HPDE6-E6E7 (cell line): ENCODE measurements around the gene EME2.
"Not testable (repeated sequence)": the region's sequence is repeated elsewhere in the genome, so short reads cannot be mapped to it uniquely, and the experiment has no call there.

ENCODE experiments used
- DNase-seq: peaks from one replicate; pipeline ENCODE4 v3.0.0; 2011; ENCODE audit warnings: missing footprints; ENCODE audit errors: extremely low spot score

Gene EME2

GRCh38 chr16:1791256-1791942 is 18.8 kb downstream of the EME2 start:
- no peak for DNase-seq

DNA sequence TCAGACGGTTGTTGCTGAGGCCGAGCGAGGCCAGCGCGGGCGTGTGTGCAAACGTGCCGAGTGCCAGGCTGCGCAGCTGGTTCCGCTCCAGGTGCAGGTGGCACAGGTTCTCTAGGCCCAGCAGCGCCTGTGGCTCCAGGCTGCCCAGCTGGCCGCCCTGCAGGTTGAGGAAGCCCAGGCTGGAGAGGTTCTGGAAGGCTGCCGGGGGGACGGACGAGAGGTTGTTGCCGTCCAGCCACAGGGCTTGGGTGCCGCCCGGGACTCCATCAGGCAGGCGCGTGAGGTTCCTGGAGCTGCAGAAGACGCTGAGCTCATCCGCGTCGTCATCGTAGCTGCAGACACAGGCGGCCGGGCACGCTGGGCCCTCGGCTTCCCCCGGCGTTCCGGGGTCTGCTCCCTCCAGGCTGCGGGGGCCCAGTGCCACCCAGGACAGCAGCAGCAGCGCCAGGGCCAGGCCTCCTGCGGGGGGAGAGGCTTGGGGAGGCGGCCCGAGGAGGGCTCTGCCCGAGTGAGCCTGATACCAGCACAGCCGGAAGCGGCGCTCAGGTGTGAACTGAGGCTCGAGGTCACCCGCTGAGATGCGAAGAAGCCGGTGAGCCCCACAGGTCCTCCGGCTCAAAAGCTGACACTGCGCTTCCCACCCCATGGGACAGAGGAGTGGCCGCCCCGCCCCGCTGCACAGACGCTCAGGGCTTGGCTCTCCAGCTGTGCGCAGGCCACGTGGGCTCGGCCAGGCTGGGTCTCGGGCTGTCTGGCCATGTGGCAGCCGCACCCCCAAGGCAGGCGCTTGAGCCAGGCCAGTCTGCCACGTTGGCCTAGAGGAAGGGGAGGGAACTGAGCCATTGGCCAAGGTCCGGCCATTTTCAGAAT is 19.6 kb downstream of the EME2 start:
- DNase-seq: no peak

DNA sequence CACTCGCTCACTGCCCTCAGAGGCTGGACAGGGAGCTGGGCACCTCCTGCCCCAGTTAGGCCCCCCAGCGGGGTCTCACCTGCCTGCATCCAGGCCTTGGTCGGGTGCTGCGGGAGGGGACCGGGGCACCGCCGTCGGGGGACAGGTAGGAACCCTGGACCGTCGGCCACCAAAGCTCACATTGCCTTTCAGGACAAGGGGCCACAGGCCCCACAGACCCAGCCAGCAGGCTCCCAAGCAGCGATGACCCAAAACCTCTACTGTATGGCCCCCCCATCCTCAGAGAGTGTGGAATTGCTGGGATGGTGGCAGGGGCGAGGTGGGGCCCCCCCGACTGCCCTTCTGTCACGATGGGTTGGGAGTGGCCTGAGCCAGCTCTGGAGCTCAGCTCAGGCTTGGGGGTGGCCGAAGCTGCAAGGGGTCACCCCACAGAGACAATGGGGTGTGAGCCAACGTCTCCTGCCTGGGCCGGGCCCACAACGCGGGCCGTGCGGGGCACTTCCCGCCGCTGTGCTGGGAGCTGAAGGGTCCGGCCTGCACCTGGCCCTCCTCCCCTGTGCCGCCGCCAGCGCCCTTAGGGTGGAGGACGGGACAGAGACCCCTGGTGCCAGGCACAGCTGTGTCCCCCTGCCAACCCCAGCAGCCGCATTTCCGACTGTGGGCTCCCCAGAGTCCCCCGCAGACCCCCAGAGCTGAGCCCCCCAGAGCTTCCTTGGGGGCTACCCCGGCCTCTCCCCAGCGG is 20.4 kb downstream of the EME2 start:
- DNase-seq: no peak

- DNase-seq: no peak
Measured at GRCh38 chr16:1793578-1794220, 21.1 kb downstream of the EME2 start, which contains the start of gene IGFALS. IGFALS (minus strand) TSS chr16:1793705; CDS start chr16:1793652, 53 bp downstream.

- no peak for DNase-seq
Measured at GRCh38 chr16:1794221-1794871, 21.7 kb downstream of the EME2 start.

GRCh38 chr16:1794908-1795666 is 22.5 kb downstream of the EME2 start:
- DNase-seq: no peak

- not testable (repeated sequence) for DNase-seq
Measured at GRCh38 chr16:1799263-1799662, 26.7 kb downstream of the EME2 start.

DNA sequence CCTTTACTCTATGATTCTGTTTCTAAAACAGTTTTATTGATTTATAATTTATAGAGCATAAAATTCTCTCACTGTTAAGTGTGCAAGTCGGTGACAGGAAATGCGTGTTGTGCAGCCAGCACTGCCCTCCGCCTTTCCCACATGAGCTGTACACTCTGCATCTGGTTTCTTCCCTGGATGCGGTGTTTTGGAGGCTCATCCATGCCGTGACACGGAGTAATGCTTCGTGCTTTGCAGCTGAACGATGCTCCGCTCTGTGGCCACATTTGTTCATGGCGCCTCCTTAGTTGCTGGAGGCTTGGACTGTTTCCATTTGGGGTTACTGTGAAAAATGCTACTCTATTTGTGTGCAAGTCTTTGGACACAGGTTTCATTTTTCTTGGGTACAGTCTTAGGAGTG is 28.1 kb downstream of the EME2 start:
- no peak for DNase-seq

GRCh38 chr16:1807626-1808025 is 35.0 kb downstream of the EME2 start:
- DNase-seq: no peak

DNA sequence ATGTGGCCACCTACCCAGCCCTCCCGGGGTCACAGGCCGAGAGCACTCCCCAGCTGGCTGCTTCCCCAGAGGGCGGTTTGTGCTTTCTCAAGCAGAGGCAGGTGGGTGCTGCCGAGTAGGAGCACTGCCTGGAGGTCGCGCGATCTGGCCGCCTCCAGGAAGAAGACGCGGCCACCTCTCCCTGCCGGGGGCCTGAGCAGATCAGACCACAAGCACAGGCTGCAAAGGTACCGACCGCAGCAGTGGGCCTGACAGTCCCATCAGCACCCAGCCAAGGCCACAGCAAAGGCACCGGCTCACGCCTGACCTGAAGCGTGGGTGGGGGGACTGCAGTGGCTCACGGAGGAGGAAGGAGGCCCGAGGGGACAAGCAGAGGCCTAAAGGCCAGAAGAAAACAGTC is 36.1 kb downstream of the EME2 start:
- DNase-seq: no peak

- no peak for DNase-seq
Measured at GRCh38 chr16:1809281-1809801, 36.7 kb downstream of the EME2 start.

GRCh38 chr16:1810106-1810505 is 37.5 kb downstream of the EME2 start:
- no peak for DNase-seq

GRCh38 chr16:1810536-1810935 is 37.9 kb downstream of the EME2 start:
- DNase-seq: no peak

- peak; percentile 58 for DNase-seq
Measured at GRCh38 chr16:1812732-1813163, 40.1 kb downstream of the EME2 start.

DNA sequence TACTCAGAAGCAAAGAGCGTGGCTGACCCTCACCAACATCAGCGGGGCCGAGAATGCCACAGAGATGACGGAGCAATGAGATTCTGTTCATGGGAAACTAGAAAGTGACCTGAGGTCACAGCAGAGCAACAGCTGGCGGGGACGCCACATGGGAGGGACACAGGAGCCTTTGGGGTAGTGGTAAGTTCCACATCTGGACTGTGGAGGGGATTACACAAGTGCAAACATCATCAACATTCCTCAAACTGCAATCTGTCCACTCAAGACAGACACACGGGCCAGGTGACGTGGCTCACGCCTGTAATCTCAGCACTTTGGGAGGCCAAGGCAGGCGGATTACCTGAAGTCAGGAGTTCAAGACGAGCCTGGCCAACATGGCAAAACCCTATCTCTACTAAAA is 42.9 kb downstream of the EME2 start:
- DNase-seq: no peak

- no peak for DNase-seq
Measured at GRCh38 chr16:1816396-1817275, 44.0 kb downstream of the EME2 start.

- DNase-seq: no peak
Measured at GRCh38 chr16:1817276-1817589, 44.6 kb downstream of the EME2 start.

DNA sequence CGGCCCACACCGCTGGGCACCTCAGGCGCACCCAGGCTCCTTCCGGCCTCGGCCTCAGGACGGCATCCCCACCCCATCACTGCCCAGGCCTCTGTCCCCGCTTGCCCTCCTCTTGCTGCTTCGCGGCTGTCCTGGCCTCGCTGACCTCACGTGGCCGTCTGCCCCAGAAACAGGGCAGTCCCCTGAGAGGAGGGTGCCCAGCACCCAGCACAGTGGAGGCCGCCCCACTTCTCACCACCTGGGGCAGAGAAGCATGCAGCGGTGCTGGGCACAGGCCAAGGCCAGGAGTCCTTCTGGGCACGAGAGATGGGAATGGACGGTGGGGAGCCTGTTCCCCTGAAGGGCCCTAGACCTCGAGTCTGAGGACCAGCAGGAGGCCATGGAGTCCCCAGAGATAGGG is 45.1 kb downstream of the EME2 start:
- DNase-seq: no peak

- no peak for DNase-seq
Measured at GRCh38 chr16:1818204-1818872, 45.7 kb downstream of the EME2 start.
